Pons (tissue), 1 donor: ENCODE results near the gene HNMT.

Experiments used
- DNase-seq: peaks from one replicate; pipeline ENCODE4 v3.0.0-alpha.2; 2016; ENCODE audit warnings: low spot score

The HNMT gene

GRCh38 chr2:138012082-138012481 lies 47.8 kb downstream of the HNMT start:
- DNase-seq = no peak

- no peak for DNase-seq
Measured at GRCh38 chr2:138012968-138013367, 48.7 kb downstream of the HNMT start.

GRCh38 chr2:138013639-138014038 lies 49.4 kb downstream of the HNMT start:
- no peak for DNase-seq

GRCh38 chr2:138015494-138015893 lies 51.2 kb downstream of the HNMT start:
- no peak for DNase-seq

- no peak for DNase-seq
Measured at GRCh38 chr2:138016351-138017087, 52.2 kb downstream of the HNMT start.

GRCh38 chr2:138017824-138018223 lies 53.6 kb downstream of the HNMT start:
- no peak for DNase-seq

GRCh38 chr2:138018866-138019688 lies 54.8 kb downstream of the HNMT start:
- DNase-seq = no peak

- no peak for DNase-seq
Measured at GRCh38 chr2:138020432-138020831, 56.2 kb downstream of the HNMT start.

- no peak for DNase-seq
Measured at GRCh38 chr2:138021154-138021553, 56.9 kb downstream of the HNMT start.

GRCh38 chr2:138023298-138023697 lies 59.0 kb downstream of the HNMT start:
- no peak for DNase-seq

GRCh38 chr2:138023976-138024375 lies 59.7 kb downstream of the HNMT start:
- no peak for DNase-seq

GRCh38 chr2:138026111-138027020 lies 62.1 kb downstream of the HNMT start:
- no peak for DNase-seq

- peak; percentile 74 for DNase-seq
Measured at GRCh38 chr2:138028538-138028937, 64.3 kb downstream of the HNMT start.

- no peak for DNase-seq
Measured at GRCh38 chr2:138029276-138029675, 65.0 kb downstream of the HNMT start.

- DNase-seq = no peak
Measured at GRCh38 chr2:138030459-138030858, 66.2 kb downstream of the HNMT start.

- DNase-seq = no peak
Measured at GRCh38 chr2:138032334-138032733, 68.1 kb downstream of the HNMT start.

- DNase-seq = no peak
Measured at GRCh38 chr2:138034536-138034935, 70.3 kb downstream of the HNMT start.

GRCh38 chr2:138035608-138036217 lies 71.4 kb downstream of the HNMT start:
- DNase-seq = no peak

- no peak for DNase-seq
Measured at GRCh38 chr2:138036522-138036921, 72.2 kb downstream of the HNMT start.

GRCh38 chr2:138037090-138037489 lies 72.8 kb downstream of the HNMT start:
- DNase-seq = no peak

GRCh38 chr2:138040616-138041015 lies 76.3 kb downstream of the HNMT start:
- no peak for DNase-seq

GRCh38 chr2:138042311-138042710 lies 78.0 kb downstream of the HNMT start:
- no peak for DNase-seq
